IMR-90 (cell line): ENCODE results near the gene KCTD19. TPM values are rescaled to one million over a fixed set of nuclear protein-coding genes. Genes with fewer than 3 reads are reported as not detected.

Source experiments
- ATAC-seq: fragments of 200-7000 bp; cut with Tn5 transposase; 2 replicates; pipeline ENCODE4 v1.9.1; 2020; ENCODE audit warnings: low read depth, mild to moderate bottlenecking, moderate library complexity
- BruUV-seq: library from RNA; stranded (reverse); fragments of 400-500 nt; replicated peaks from 2 replicates; lab custom pipeline; 2021; lab: Mats Ljungman, UMichigan
- CTCF ChIA-PET: fragments of 300-600 bp; formaldehyde crosslinking; extraction: SDS; loops from one replicate; lab custom pipeline; 2021; ENCODE audit warnings: antibody characterized with exemption; lab: Yijun Ruan, JAX
- POLR2A ChIA-PET: fragments of 300-600 bp; sonication (Branson Sonifier 250); formaldehyde crosslinking; loops from one replicate; lab custom pipeline; 2022; ENCODE audit warnings: antibody characterized with exemption; ENCODE audit not compliant: unreplicated experiment; lab: Charles Lee
- DNase-seq: peaks from one replicate; pipeline ENCODE4 v3.0.0; 2013
- H2AFZ ChIP-seq: replicated peaks from 2 replicates; pipeline ENCODE3; 2013; ENCODE audit warnings: low read length, mild to moderate bottlenecking; ENCODE audit not compliant: poor library complexity
- H2AK5ac ChIP-seq: 2 replicates; pipeline ENCODE4 v1.6.1; 2013; ENCODE audit warnings: low read depth, low read length, inconsistent platforms
- H2AK9ac ChIP-seq: replicated peaks from 2 replicates; pipeline ENCODE3; 2013; ENCODE audit warnings: mild to moderate bottlenecking, low read depth, low read length, moderate library complexity; ENCODE audit not compliant: poor library complexity
- H2BK120ac ChIP-seq: 2 replicates; pipeline ENCODE4 v1.6.1; 2013; ENCODE audit warnings: low read depth, low read length, inconsistent platforms
- H2BK15ac ChIP-seq: 3 replicates; pipeline ENCODE4 v1.6.1; 2013; ENCODE audit warnings: low read depth, low read length, inconsistent platforms
- H2BK20ac ChIP-seq: 2 replicates; pipeline ENCODE4 v1.6.1; 2013; ENCODE audit warnings: low read depth, mild to moderate bottlenecking, inconsistent platforms, low read length, moderate library complexity
- H2BK5ac ChIP-seq: 2 replicates; pipeline ENCODE4 v1.6.1; 2013; ENCODE audit warnings: mild to moderate bottlenecking, low read depth, low read length, inconsistent platforms; ENCODE audit not compliant: poor library complexity, severe bottlenecking
- H3K14ac ChIP-seq: replicated peaks from 2 replicates; pipeline ENCODE4 v1.6.1; 2013; ENCODE audit warnings: low read depth, low read length, inconsistent platforms
- H3K18ac ChIP-seq: 2 replicates; pipeline ENCODE4 v1.6.1; 2013; ENCODE audit warnings: low read depth, low read length, control low read depth
- H3K23ac ChIP-seq: 2 replicates; pipeline ENCODE4 v1.6.1; 2013; ENCODE audit warnings: low read depth, low read length, inconsistent platforms
- H3K27ac ChIP-seq: 2 replicates; pipeline ENCODE4 v1.5.1; 2013; ENCODE audit warnings: mild to moderate bottlenecking, control low read depth, low read length; ENCODE audit not compliant: insufficient read depth
- H3K27me3 ChIP-seq: 2 replicates; pipeline ENCODE4 v1.6.1; 2013; ENCODE audit warnings: low read length; ENCODE audit not compliant: control insufficient read depth, insufficient read depth
- H3K36me3 ChIP-seq: 2 replicates; pipeline ENCODE4 v1.6.1; 2013; ENCODE audit warnings: low read length, mixed read lengths; ENCODE audit not compliant: control insufficient read depth, insufficient read depth
- H3K4ac ChIP-seq: 2 replicates; pipeline ENCODE4 v1.6.1; 2013; ENCODE audit warnings: low read depth, low read length, inconsistent platforms
- H3K4me1 ChIP-seq: 2 replicates; pipeline ENCODE4 v1.6.1; 2013; ENCODE audit warnings: low read length, mixed read lengths; ENCODE audit not compliant: control insufficient read depth, insufficient read depth
- H3K4me2 ChIP-seq: 2 replicates; pipeline ENCODE4 v1.6.1; 2013; ENCODE audit warnings: low read depth, mild to moderate bottlenecking, control low read depth, low read length, moderate library complexity
- H3K4me3 ChIP-seq: 2 replicates; pipeline ENCODE4 v1.5.1; 2013; ENCODE audit warnings: low read depth, mild to moderate bottlenecking, control low read depth, low read length, moderate library complexity; ENCODE audit not compliant: insufficient read depth
- H3K56ac ChIP-seq: 2 replicates; pipeline ENCODE4 v1.6.1; 2013; ENCODE audit warnings: low read length, inconsistent platforms; ENCODE audit not compliant: insufficient read depth; ENCODE audit errors: extremely low read depth
- H3K79me1 ChIP-seq, 2 experiments: 2 replicates each; pipeline ENCODE4 v1.6.1; 2013; ENCODE audit warnings: low read length in 2 of 2, inconsistent platforms in 1 of 2, low read depth in 1 of 2
- H3K9ac ChIP-seq: 2 replicates; pipeline ENCODE4 v1.6.1; 2013; ENCODE audit warnings: low read depth, low read length, control low read depth
- H3K9me1 ChIP-seq: 2 replicates; pipeline ENCODE4 v1.6.1; 2013; ENCODE audit warnings: low read length, inconsistent platforms; ENCODE audit not compliant: insufficient read depth
- H3K9me3 ChIP-seq: 2 replicates; pipeline ENCODE4 v1.6.1; 2013; ENCODE audit warnings: low read length; ENCODE audit not compliant: control insufficient read depth, insufficient read depth
- H4K20me1 ChIP-seq: 2 replicates; pipeline ENCODE4 v1.6.1; 2013; ENCODE audit warnings: low read length, inconsistent platforms; ENCODE audit not compliant: insufficient read depth
- H4K5ac ChIP-seq: 2 replicates; pipeline ENCODE4 v1.6.1; 2013; ENCODE audit warnings: mild to moderate bottlenecking, low read depth, low read length, control low read depth
- H4K8ac ChIP-seq, 2 experiments: 2 replicates each; pipeline ENCODE4 v1.6.1; 2013; ENCODE audit warnings: low read depth in 2 of 2, low read length in 2 of 2, control low read depth in 1 of 2, inconsistent platforms in 1 of 2
- H4K91ac ChIP-seq: 2 replicates; pipeline ENCODE4 v1.6.1; 2013; ENCODE audit warnings: low read depth, low read length, inconsistent platforms; ENCODE audit not compliant: insufficient read depth
- CEBPB ChIP-seq: IDR thresholded peaks from 2 replicates; pipeline ENCODE4 v1.6.1; 2012; ENCODE audit warnings: low read depth, low read length, improper control_type of control experiment
- CHD1 ChIP-seq: IDR thresholded peaks from 2 replicates; pipeline ENCODE4 v1.6.1; 2012; ENCODE audit warnings: low read depth, low read length, improper control_type of control experiment
- FOS ChIP-seq: fragments of 150-350 bp; IDR thresholded peaks from 2 replicates; pipeline ENCODE4 v1.6.1; 2016; ENCODE audit warnings: low read depth, low read length
- MAFK ChIP-seq: IDR thresholded peaks from 2 replicates; pipeline ENCODE4 v1.6.1; 2012; ENCODE audit warnings: low read depth, low read length, improper control_type of control experiment
- MXI1 ChIP-seq: IDR thresholded peaks from 2 replicates; pipeline ENCODE4 v1.6.1; 2012; ENCODE audit warnings: low read depth, mild to moderate bottlenecking, low read length, moderate library complexity, borderline replicate concordance
- NFE2L2 ChIP-seq: fragments of 150-350 bp; IDR thresholded peaks from 2 replicates; pipeline ENCODE4 v1.6.1; 2016; ENCODE audit warnings: low read depth, mild to moderate bottlenecking, low read length
- POLR2A ChIP-seq: IDR thresholded peaks from 2 replicates; pipeline ENCODE4 v1.6.1; 2012; ENCODE audit warnings: mild to moderate bottlenecking, low read depth, low read length
- RAD21 ChIP-seq: IDR thresholded peaks from 2 replicates; pipeline ENCODE4 v1.6.1; 2012; ENCODE audit warnings: low read length, improper control_type of control experiment
- RFX5 ChIP-seq: IDR thresholded peaks from 2 replicates; pipeline ENCODE4 v1.8.0; 2012; ENCODE audit warnings: low read depth, mild to moderate bottlenecking, low read length, moderate library complexity
- USF2 ChIP-seq: fragments of 150-350 bp; IDR thresholded peaks from 2 replicates; pipeline ENCODE4 v1.6.1; 2017; ENCODE audit warnings: mild to moderate bottlenecking, antibody characterized with exemption, low read length, low read depth
- WGBS, 2 experiments: methylation state at CpG; one replicate each; pipeline versions ENCODE4 v1.1.5 to v1.1.7; 2013; ENCODE audit warnings: missing lambda C conversion rate in 2 of 2; ENCODE audit not compliant: insufficient read length in 1 of 2; ENCODE audit errors: extremely low coverage in 2 of 2; 5-methylcytosine and 5-hydroxymethylcytosine counted together
- dilution Hi-C: fragments of 300-500 bp; cut with HindIII; formaldehyde crosslinking; loops from one replicate; pipeline ENCODE4 v1.14.3; 2018; ENCODE audit warnings: low sequenced_read_pairs; ENCODE audit not compliant: unreplicated experiment
- in situ Hi-C: fragments of 300-500 bp; cut with MboI; formaldehyde crosslinking; loops from 3 replicates; pipeline ENCODE4 v1.14.3; 2019; ENCODE audit warnings: low sequenced_read_pairs, inconsistent platforms, mixed read lengths
- intact Hi-C: fragments of 100-400 bp; cut with micrococcal nuclease; formaldehyde crosslinking; loops from 2 replicates; pipeline ENCODE4 v1.10.0; 2022
- polyA plus RNA-seq, 3 experiments: library from polyadenylated mRNA; depleted of rRNA; stranded (reverse); fragments of >200 nt; gene quantifications; 2 replicates each; pipeline ENCODE4 v1.2.3, GENCODE V29; 2012; ENCODE audit warnings: low replicate concordance in 1 of 3
- total RNA-seq: library from RNA; depleted of rRNA; stranded (reverse); fragments of >200 nt; gene quantifications from 2 replicates; pipeline ENCODE4 v1.2.3, GENCODE V29; 2012
- TF ChIP-seq, protein P1 (sequence below): conservative IDR thresholded peaks from 2 replicates; pipeline ENCODE4 v1.5.1; 2012; ENCODE audit warnings: mild to moderate bottlenecking, low read depth, low read length, improper control_type of control experiment

Gene KCTD19
- total and polyA plus RNA-seq, 2 of the 4 experiments (the other 2 are of a cell fraction), result under 0.01 to 0.07 TPM

DNA sequence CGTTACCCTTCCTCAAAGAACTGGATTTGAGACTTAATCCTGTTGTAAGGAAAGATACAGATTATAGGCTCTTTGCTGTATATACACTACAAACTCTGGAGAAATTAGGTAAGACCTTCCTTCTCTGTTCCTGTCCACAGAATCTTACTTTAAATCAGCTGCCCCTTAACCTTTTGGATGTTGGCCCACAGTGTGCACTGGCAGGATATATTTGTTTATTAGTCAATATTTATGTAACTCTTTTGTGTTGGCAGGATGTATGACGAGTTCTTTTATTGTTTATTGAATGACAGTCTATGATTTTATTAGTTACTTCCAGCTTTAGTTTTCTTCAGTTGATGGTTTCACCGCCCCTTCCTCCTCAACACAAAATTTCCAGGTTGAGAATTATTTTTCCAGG lies 19.8 kb upstream of the KCTD19 start:
- intact Hi-C loops, result loop anchor here (5.0 kb wide), 2 partner anchors 36 to 121 kb away; no protein-coding TSS in a partner anchor
- no peak overlapping the region for H3K56ac ChIP-seq
- H3K9me1 ChIP-seq, result no peaks in the 10 kb centered on the region
- no TSS peak for BruUV-seq
- CTCF ChIA-PET, result interaction anchor here (1.1 kb wide), 1 partner anchor 86 kb away, joined by 3 read pairs; no protein-coding TSS in a partner anchor
- ATAC-seq (no peak), DNase-seq (no peak)
- H2BK15ac ChIP-seq, result no peak overlapping the region
- H2BK120ac ChIP-seq, result no peak overlapping the region
- no peak overlapping the region for H2BK5ac ChIP-seq
- H4K20me1 ChIP-seq, result no peaks in the 10 kb centered on the region
- in situ Hi-C loops, result no loop called here
- H2BK20ac ChIP-seq, result no peak overlapping the region
- no peak overlapping the region for H3K23ac ChIP-seq
- H4K8ac ChIP-seq, result no peak overlapping the region
- H2AK5ac ChIP-seq, result no peak overlapping the region
- H3K9me3 ChIP-seq, result no peaks in the 10 kb centered on the region
- WGBS, 2 experiments, result no CpG with 5 or more reads among the region's 3 CpGs
- POLR2A ChIA-PET, result no interaction called here
- no peak overlapping the region for H2AFZ ChIP-seq
- no peaks in the 10 kb centered on the region for H3K27me3 ChIP-seq
- dilution Hi-C loops, result no loop called here
- no peak overlapping the region for H4K91ac ChIP-seq
- no peaks in the 10 kb centered on the region for H3K79me1 ChIP-seq
- TF ChIP-seq POLR2A, result no peak
- no peak for TF ChIP-seq FOS
- no peak for TF ChIP-seq RFX5
- TF ChIP-seq CHD1, result no peak
- TF ChIP-seq MAFK, result no peak
- no peak for TF ChIP-seq CEBPB
- no peak for TF ChIP-seq RAD21
- TF ChIP-seq, protein P1, sequence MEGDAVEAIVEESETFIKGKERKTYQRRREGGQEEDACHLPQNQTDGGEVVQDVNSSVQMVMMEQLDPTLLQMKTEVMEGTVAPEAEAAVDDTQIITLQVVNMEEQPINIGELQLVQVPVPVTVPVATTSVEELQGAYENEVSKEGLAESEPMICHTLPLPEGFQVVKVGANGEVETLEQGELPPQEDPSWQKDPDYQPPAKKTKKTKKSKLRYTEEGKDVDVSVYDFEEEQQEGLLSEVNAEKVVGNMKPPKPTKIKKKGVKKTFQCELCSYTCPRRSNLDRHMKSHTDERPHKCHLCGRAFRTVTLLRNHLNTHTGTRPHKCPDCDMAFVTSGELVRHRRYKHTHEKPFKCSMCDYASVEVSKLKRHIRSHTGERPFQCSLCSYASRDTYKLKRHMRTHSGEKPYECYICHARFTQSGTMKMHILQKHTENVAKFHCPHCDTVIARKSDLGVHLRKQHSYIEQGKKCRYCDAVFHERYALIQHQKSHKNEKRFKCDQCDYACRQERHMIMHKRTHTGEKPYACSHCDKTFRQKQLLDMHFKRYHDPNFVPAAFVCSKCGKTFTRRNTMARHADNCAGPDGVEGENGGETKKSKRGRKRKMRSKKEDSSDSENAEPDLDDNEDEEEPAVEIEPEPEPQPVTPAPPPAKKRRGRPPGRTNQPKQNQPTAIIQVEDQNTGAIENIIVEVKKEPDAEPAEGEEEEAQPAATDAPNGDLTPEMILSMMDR, result no peak
- TF ChIP-seq USF2, result no peak
- TF ChIP-seq MXI1, result no peak
- no peak for TF ChIP-seq NFE2L2
- no peak overlapping the region for H3K4ac ChIP-seq
- H3K36me3 ChIP-seq, result no peaks in the 10 kb centered on the region
- H3K4me1 ChIP-seq, result no peaks in the 10 kb centered on the region
- H3K9ac ChIP-seq, result no peak overlapping the region
- H4K5ac ChIP-seq, result no peak overlapping the region
- no peak overlapping the region for H3K4me3 ChIP-seq
- H3K18ac ChIP-seq, result no peak overlapping the region
- no peak overlapping the region for H3K14ac ChIP-seq
- H3K4me2 ChIP-seq, result no peak overlapping the region
- H2AK9ac ChIP-seq, result no peak overlapping the region
- H3K27ac ChIP-seq, result no peak overlapping the region
